Psoas muscle (tissue), 8 donors: Measurements from ENCODE around the gene C19orf67. TPM values are rescaled to one million over a fixed set of nuclear protein-coding genes. Genes with fewer than 3 reads are reported as not detected.
A peak's percentile ranks its signal among the peaks of the same experiment; 100 is the strongest.

Source experiments
- ATAC-seq, 4 donors: fragments of 200-7000 bp; cut with Tn5 transposase; one replicate each; pipeline ENCODE4 v1.9.1; 2020; ENCODE audit warnings: moderate library complexity in 3 of 4, mild to moderate bottlenecking in 2 of 4
- DNase-seq, 2 donors: peaks; one replicate each; pipeline ENCODE4 v3.0.0-alpha.2; 2020
- H3K27ac ChIP-seq: fragments of 200-600 bp; one replicate; pipeline ENCODE4 v1.8.0; 2022
- H3K27me3 ChIP-seq, 3 donors: fragments of 200-600 bp in 1 of 3; one replicate each; pipeline versions ENCODE4 v1.6.1 to v1.8.0; 2013 to 2022; ENCODE audit warnings: low read length in 2 of 3, mild to moderate bottlenecking in 2 of 3, moderate library complexity in 1 of 3; ENCODE audit not compliant: insufficient read depth in 3 of 3
- H3K36me3 ChIP-seq, 2 donors: fragments of 200-600 bp in 1 of 2; one replicate each; pipeline versions ENCODE4 v1.6.1 to v1.8.0; 2013 to 2022; ENCODE audit warnings: low read depth in 1 of 2, mild to moderate bottlenecking in 1 of 2, moderate library complexity in 1 of 2; ENCODE audit not compliant: insufficient read depth in 1 of 2
- H3K4me1 ChIP-seq: fragments of 200-600 bp; one replicate; pipeline ENCODE4 v1.8.0; 2022
- H3K4me3 ChIP-seq: fragments of 200-600 bp; one replicate; pipeline ENCODE4 v1.8.0; 2022; ENCODE audit warnings: mild to moderate bottlenecking
- H3K9me3 ChIP-seq: fragments of 200-600 bp; one replicate; pipeline ENCODE4 v1.8.0; 2022
- WGBS, 3 donors: extraction: QIAGEN DNeasy Blood & Tissue Kit; methylation state at CpG; one replicate each; pipeline versions ENCODE4 v1.1.6 to v1.1.7; 2013; 5-methylcytosine and 5-hydroxymethylcytosine counted together
- intact Hi-C, 2 donors: fragments of 100-400 bp; cut with DNase I; formaldehyde crosslinking; loops; one replicate each; pipeline versions ENCODE4 v1.11.0 to v1.14.2; 2022
- polyA plus RNA-seq, 3 donors: library from polyadenylated mRNA; stranded (reverse); fragments of 200-250 nt; gene quantifications; one replicate each; pipeline ENCODE4 v1.2.3, GENCODE V29; 2013
- total RNA-seq, 4 donors: library from RNA; stranded (reverse); fragmentation: NEBNext Ultra II Directional in 2 of 4; extraction: Animal tissue kit (Norgen Biotek cat#: 25700) in 2 of 4; gene quantifications; one replicate each; pipeline versions ENCODE4 v1.2.1 to v1.2.4, GENCODE V29; 2021 to 2023
- TF ChIP-seq, protein P1 (sequence below): fragments of 200-600 bp; IDR thresholded peaks from one replicate; pipeline ENCODE4 v1.8.0; 2022; ENCODE audit warnings: antibody characterized with exemption
- donor health status: healthy with polysubstance abuse.
- donor health status: DM: no; HTN: no; CAD: no; lungs with moderate emphysema.
- donor health status: Bipolar disorder and iron deficiency.
- donor health status: healthy.
- donor health status: DM: yes; HTN: yes; CAD: no.
- donor health status: DM: no; HTN: no; CAD: no.
- donor health status: DM: no; HTN: no; CAD: no.
- donor health status: DM: yes; HTN: yes; CAD: no.

Gene C19orf67
- total and polyA plus RNA-seq, 7 donors, result not detected

DNA sequence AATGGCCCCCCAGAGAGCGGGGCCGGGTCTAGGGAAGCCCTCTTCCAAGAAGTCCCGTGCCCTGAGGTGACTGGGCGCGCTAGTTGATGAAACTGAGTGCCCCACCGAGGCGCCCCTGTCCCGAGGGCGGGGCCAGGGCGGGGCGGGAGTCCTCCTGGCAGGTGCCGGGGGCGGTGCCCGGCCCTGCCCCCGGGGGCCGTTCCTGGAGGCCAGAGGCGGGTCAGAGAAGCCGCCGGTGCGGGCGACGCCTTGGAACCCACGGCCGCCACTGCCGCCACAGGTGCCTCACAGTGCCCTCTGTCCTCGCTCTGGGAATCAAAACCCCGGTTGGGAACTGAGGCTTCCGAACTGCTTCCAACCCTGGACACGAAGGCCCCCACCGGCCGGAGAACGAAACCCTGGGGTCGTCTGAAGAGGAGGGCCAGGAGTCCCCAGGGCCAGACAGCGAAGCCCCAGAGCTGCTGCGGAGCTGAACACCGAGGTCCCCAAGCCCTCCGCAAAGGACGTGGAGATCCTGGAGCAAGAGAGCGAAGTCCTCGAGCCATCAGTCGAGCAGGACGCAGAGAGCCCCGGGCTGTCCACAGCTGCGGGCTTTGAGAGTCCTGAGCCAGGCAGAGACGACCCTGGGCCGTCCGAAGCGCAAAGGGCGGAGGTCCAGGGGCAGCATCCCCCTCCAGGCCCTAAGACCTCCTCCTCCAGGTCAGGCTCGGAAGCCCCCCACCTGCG lies 12.9 kb downstream of the C19orf67 start, which contains the start of gene MISP3:
Gene MISP3 (plus strand): TSS at position 252 of the 726 bp plus-strand sequence. CDS start 524 bp downstream, outside the sequence.
- peaks cover 20% of the 10 kb centered on the region for H3K4me1 ChIP-seq
- 1 to 2% (median 1%) methylated on average over 45 to 51 of the region's 51 CpGs for WGBS, 3 donors
- DNase-seq, result peak; percentile 62 to 73
- TF ChIP-seq, protein P1, sequence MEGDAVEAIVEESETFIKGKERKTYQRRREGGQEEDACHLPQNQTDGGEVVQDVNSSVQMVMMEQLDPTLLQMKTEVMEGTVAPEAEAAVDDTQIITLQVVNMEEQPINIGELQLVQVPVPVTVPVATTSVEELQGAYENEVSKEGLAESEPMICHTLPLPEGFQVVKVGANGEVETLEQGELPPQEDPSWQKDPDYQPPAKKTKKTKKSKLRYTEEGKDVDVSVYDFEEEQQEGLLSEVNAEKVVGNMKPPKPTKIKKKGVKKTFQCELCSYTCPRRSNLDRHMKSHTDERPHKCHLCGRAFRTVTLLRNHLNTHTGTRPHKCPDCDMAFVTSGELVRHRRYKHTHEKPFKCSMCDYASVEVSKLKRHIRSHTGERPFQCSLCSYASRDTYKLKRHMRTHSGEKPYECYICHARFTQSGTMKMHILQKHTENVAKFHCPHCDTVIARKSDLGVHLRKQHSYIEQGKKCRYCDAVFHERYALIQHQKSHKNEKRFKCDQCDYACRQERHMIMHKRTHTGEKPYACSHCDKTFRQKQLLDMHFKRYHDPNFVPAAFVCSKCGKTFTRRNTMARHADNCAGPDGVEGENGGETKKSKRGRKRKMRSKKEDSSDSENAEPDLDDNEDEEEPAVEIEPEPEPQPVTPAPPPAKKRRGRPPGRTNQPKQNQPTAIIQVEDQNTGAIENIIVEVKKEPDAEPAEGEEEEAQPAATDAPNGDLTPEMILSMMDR, result no peak
- no peaks in the 10 kb centered on the region for H3K27me3 ChIP-seq
- H3K36me3 ChIP-seq, result no peaks in the 10 kb centered on the region
- H3K9me3 ChIP-seq, result no peaks in the 10 kb centered on the region
- peak; percentile 56 to 63 (median 60) for ATAC-seq
- peak within 1 kb of the TSS; percentile 83 for H3K4me3 ChIP-seq
- peak within 1 kb of the TSS; percentile 78 for H3K27ac ChIP-seq
- intact Hi-C loops, result loop anchor here (2.0 to 10.0 kb wide), 4 partner anchors 62 to 298 kb away; partner anchors contain the start of genes C19orf53 (in 2 of the 2) and RFX1 (in 1 of the 2)

DNA sequence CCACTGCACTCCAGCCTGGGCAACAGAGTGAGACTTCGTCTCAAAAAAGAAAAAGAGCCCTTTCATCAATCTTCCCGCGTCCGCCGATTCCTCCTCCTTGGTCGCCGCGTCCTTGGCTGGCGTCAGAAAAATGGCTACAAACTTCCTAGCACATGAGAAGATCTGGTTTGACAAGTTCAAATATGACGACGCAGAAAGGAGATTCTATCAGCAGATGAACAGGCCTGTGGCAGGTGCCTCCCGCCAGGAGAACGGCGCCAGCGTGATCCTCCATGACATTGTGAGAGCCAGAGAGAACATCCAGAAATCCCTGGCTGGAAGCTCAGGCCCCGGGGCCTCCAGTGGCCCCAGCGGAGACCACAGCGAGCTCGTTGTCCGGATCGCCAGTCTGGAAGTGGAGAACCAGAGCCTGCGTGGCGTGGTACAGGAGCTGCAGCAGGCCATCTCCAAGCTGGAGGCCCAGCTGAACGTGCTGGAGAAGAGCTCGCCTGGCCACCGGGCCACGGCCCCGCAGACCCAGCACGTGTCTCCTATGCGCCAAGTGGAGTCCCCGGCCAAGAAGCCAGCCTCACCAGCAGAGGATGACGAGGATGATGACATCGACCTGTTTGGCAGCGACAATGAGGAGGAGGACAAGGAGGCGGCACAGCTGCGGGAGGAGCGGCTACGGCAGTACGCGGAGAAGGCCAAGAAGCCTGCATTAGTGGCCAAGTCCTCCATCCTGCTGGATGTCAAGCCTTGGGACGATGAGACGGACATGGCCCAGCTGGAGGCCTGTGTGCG lies 15.1 kb downstream of the C19orf67 start:
- TF ChIP-seq, protein P1, result no peak
- H3K4me1 ChIP-seq, result peaks cover 17% of the 10 kb centered on the region
- no peak for ATAC-seq
- H3K4me3 ChIP-seq, result no peak overlapping the region
- no peaks in the 10 kb centered on the region for H3K9me3 ChIP-seq
- no peaks in the 10 kb centered on the region for H3K27me3 ChIP-seq
- no peak overlapping the region for H3K27ac ChIP-seq
- 89 to 92% (median 91%) methylated on average over 43 of the region's 43 CpGs for WGBS, 3 donors
- no peak for DNase-seq
- no peaks in the 10 kb centered on the region for H3K36me3 ChIP-seq
- intact Hi-C loops, result loop anchor here (5.0 to 10.0 kb wide), 3 partner anchors 63 to 296 kb away; partner anchors contain the start of genes C19orf53 (in 2 of the 2) and RFX1 (in 1 of the 2)

DNA sequence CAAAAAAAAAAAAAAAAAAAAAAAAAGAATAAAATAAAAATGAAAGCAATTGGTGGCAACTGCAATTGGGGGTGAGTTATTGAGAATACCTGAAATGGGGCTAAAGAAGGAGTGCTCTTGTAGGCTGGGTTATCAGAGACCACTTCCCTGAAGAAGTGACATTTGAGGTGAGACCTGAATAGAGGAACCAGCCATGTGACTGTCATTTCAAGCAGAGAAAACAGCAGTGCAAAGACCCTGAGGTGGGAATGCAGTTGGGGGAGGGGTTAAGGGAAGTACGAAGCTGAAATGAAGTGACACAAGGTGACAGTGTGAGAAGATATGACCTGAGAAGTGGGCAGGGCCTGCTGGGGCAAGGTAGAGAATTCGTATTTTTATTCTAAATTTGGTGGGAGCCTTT lies 19.4 kb downstream of the C19orf67 start:
- Histone ChIP-seq H3K27me3 (peaks cover 0 to 4% (median 3%) of the 10 kb centered on the region in 3 donors), H3K27ac (no peak overlapping the region), H3K4me3 (no peak overlapping the region), H3K4me1 (no peaks in the 10 kb centered on the region), H3K9me3 (no peaks in the 10 kb centered on the region), H3K36me3 (no peaks in the 10 kb centered on the region)
- TF ChIP-seq, protein P1, result no peak
- DNase-seq (no peak), ATAC-seq (no peak)
- intact Hi-C loops, result no loop called here
- 62 to 66% (median 64%) methylated on average over 2 of the region's 2 CpGs for WGBS, 3 donors

DNA sequence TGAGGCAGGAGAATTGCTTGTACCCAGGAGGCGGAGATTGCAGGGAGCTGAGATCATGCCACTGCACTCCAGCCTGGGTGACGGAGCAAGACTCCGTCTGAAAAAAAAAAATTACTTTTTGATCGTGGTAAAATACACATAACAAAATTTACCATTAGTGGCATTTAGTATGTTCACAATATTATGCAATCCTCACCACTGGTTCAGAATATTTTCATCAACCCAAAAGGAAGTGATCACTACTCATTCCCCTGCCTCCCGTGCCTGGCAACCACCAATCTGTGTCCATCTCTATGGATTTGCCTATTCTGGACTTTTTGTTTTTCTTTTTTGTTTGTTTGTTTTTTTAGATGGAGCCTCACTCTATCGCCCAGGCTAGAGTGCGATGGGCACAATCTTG lies 22.5 kb downstream of the C19orf67 start:
- H3K4me1 ChIP-seq, result no peaks in the 10 kb centered on the region
- 71 to 79% (median 74%) methylated on average over 7 of the region's 7 CpGs for WGBS, 3 donors
- H3K4me3 ChIP-seq, result no peak overlapping the region
- H3K9me3 ChIP-seq, result no peaks in the 10 kb centered on the region
- ATAC-seq (no peak), DNase-seq (no peak)
- no peak overlapping the region for H3K27ac ChIP-seq
- intact Hi-C loops, result no loop called here
- peaks cover 0 to 30% (median 10%) of the 10 kb centered on the region in 3 donors for H3K27me3 ChIP-seq
- TF ChIP-seq, protein P1, result no peak
- no peaks in the 10 kb centered on the region for H3K36me3 ChIP-seq
